Activated CD4-positive, alpha-beta T cell treated with anti-CD3 and anti-CD28 coated beads for 48 hours (primary cell): ENCODE results near the gene MISFA.
"Not testable (repeated sequence)": the region's sequence is repeated elsewhere in the genome, so short reads cannot be mapped to it uniquely, and the experiment has no call there.

ENCODE experiments used
- DNase-seq: peaks from one replicate; pipeline ENCODE4 v3.0.0-alpha.2; 2020

MISFA gene

GRCh38 chr11:18599739-18600230, at the start of gene MISFA:
Gene MISFA, plus strand, starts transcription at chr11:18599789. Its CDS starts 140 bp downstream, at chr11:18599929.
- DNase-seq: no peak

DNA sequence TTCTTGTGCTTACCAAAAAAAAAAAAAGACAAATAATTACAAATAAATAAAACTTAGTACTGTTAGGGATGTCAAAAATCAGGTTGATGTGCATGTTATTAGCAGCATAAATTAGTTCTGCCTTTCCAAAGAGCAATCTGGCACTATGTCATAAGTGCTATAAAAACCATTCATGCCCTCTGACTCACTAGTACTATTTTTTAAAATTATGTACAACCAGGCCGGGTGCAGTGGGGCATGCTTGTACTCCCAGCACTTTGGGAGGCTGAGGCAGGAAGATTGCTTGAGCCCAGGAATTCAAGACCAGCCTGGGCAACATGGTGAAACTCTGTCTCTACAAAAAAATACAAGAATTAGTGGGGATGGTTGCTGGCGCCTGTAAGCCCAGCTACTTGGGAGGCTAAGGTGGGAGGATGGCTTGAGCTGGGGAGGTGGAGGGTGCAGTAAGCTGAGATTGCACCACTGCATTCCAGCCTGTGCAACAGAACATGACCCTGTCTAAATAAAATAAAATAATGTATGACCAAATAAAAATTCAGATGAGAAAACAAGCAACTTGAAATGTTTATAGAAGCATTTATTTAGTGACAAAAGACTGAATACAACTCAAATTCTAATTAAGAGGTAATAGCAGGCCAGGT, 36.4 kb upstream of the MISFA start:
- no peak for DNase-seq

GRCh38 chr11:18564149-18564548, 35.4 kb upstream of the MISFA start:
- DNase-seq: no peak

DNA sequence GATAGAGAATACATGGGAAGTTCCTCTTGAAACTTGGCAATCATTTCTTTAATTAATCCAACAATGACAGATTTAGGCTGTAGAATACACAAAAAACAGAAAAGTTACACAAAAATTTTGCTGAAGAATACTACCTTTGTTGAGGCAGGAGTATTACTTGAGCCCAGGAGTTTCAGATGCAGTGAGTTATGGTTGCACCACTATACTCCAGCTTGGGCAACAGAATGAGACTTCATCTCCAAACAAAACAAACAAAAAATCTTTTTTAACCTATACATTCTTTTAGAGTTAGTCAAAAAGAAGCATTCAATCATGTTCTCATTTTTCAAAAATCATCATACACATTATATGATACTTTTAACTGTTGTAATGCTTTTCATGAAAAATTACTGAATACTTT, 33.2 kb upstream of the MISFA start:
- DNase-seq: no peak

GRCh38 chr11:18567081-18567480, 32.5 kb upstream of the MISFA start:
- DNase-seq: no peak

- no peak for DNase-seq
These were observed 24.2 kb upstream of the MISFA start for GRCh38 chr11:18575361-18575760.

DNA sequence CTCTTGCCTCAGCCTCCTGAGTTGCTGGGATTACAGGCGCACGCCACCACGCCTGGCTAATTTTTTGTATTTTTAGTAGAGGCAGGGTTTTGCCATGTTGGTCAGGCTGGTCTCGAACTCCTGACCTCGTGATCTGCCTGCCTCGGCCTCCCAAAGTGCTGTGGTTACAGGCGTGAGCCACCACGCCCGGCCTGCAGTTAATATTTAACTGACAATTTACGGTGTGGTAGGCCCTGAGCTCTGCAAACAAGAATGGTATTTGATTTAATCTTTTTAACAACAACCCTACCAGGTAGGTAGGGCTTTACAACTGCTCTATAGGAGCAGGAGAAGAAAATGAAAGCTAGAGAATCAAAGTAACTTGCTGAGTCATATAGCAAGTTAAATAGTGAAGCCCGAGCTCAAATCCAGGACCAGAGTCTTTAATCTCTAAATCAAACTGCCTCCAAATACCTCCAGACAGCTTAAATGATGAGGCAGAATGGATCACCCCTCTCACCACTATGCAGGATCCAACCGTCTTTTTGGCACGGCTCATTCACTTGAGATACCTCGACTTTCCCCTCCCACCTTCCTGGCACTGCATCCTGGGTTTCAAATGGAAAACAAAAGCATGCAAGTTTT, 20.5 kb upstream of the MISFA start:
- no peak for DNase-seq

GRCh38 chr11:18580113-18580766, 19.3 kb upstream of the MISFA start:
- DNase-seq: no peak

- DNase-seq: no peak
These were observed 17.8 kb upstream of the MISFA start for GRCh38 chr11:18581825-18582224.

- peak; percentile 78 for DNase-seq
These were observed 11.0 kb upstream of the MISFA start, which contains the start of gene UEVLD for GRCh38 chr11:18588297-18589252. Gene UEVLD, minus strand, starts transcription at chr11:18588734. Its CDS starts 80 bp downstream, at chr11:18588654.

GRCh38 chr11:18590571-18590970, 9.0 kb upstream of the MISFA start:
- DNase-seq: no peak

DNA sequence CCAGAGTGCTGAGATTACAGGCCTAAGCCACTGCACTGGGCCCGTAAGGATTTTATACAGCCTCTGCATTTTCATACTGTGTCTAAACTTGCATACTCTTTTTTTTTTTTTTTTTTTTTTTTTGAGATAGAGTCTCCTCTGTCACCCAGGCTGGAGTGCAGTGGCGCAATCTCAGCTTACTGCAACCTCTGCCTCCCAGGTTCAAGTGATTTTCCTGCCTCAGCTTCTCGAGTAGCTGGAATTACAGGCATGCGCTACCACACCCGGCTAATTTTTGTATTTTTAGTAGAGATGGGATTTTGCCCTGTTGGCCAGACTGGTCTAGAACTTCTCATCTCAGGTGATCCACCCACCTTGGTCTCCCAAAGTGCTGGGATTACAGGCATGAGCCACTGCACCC, 5.5 kb upstream of the MISFA start:
- DNase-seq: not testable (repeated sequence)

- no peak for DNase-seq
These were observed 4.4 kb upstream of the MISFA start for GRCh38 chr11:18594999-18595749.

DNA sequence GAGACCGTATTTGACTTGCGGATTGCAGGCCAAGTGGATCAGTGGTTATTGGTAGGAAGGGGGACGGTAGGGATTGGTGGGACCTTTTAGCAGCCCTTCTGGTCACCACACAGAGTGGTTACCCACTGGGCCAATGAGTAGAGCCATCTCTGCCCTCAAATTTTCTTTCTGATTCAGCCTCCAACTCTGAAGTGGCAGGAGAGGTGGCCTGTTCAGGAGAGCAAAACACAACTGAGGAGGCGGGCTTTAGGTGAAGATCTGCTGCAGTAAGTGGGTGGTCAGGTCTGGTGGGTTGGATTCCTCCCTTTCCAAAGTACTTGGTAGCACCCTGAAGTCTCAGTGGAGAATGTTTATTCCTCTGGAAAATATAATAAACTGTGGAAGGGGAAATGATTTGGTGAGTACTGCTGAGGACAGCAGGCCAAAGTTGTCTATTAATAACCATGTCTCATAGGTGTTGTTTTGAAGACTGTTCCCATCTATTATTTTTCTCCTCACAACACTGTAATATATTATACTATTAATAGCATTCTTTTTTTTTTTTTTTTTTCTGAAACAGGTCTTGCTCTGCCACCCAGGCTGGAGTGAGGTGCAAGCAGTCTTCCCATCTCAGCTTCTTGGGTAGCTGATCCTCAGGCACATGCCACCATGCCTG, 1.5 kb downstream of the MISFA start:
- DNase-seq: no peak

DNA sequence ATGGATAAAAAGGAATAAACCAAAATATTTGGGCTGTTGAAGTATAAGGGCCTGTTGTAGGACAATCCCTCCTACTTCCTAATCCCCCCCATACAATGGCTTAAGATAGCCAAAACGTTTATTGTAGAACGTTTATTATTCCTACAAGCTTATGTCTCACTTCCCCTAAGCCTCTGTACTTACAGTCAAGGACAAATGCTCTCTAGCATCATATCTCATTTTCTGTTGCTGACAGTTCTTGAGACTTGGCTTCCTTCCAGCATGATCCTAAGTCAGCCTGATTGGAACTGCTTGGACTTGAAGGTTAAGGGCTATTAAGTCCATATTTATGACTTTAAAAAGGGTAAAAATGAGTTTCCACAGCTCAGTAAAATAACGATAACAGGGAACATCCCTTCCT, 8.8 kb downstream of the MISFA start:
- no peak for DNase-seq

- DNase-seq: no peak
These were observed 11.6 kb downstream of the MISFA start for GRCh38 chr11:18611196-18611595.

DNA sequence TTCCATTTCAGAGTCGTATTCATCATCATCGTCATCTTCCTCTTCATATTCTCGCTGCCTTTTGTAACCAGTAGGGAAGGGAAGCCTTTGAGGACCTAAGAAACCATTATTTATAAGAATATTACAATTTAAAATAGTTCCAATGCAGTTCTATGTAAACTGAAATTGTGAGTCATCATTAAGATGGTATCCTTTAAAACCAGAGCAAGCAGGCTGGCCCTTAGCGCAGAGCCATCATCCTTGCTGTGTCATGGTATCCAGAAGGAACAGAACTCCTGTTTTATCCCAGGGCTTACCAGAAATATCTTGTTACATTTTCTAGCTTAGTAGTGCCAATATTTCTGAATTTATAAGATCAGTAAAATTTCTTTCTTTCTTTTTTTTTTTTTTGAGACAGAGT, 12.8 kb downstream of the MISFA start:
- no peak for DNase-seq

DNA sequence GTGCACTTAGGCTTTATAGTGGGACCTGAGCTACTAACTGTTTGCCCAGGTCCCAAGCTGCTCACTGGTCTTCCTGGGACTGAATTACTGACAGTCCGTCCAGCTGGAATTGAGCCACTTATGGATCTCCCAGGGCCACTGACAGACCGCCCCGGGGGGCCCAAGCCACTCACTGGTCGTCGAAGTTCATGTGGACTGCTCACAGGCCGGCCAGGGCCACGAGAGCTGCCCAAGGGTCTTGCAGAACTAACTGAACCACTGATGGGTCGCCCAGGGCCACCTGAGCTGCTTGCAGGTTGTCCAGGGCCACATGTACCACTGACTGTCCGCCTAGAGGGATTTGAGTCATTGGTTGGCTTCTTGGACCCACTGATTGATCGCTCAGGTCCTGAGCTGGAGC, 15.1 kb downstream of the MISFA start:
- no peak for DNase-seq

GRCh38 chr11:18615628-18616392, 16.2 kb downstream of the MISFA start:
- DNase-seq: no peak

- DNase-seq: peak; percentile 13
These were observed 18.2 kb downstream of the MISFA start for GRCh38 chr11:18617688-18618341.
